ENCODE data around the gene KRT75. TPM values are rescaled to one million over a fixed set of nuclear protein-coding genes. Genes with fewer than 3 reads are reported as not detected.

KRT75 gene
- total RNA-seq, 1 experiment from 2014 or later = not detected

DNA sequence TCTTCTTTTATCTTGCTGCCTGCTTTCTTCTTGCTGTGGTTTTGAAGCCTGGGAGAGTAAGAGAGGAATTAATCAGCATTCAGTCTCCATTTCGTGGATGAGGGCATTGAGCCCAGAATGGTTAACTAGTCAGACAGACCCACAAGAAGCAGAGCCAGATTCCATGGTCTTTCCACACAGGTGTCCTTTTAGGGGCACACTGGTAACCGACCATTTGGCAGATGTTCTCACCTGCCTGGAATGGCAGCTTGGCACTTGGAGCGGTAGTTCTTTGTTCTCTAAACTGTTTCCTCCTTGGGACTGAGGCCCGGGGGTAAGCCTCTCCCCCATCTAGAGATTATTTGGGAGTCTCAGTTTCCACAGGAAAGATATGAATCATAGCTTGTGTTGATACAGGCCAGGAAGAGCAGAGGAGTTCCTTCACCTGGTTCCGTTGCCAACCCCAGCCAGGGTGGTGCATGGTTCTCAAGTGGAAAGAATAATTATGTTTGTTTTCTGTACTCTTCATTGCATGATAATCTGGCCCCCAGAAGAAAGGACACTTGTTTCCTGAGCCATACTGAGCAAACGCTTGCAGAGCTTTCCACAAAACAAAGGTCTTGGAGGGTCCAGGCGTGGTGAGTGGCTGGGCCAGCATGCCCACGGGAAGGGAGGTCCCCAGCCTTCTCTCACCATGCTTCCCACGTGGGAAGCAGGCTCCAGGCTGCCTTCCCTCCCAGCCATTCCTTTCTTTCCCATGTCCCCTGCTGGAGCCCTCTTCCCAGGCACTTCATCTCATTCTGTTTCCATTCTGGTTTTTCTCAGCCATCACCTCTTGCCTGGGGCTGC, 2.0 kb upstream of the KRT75 start:
- no peak overlapping the region for H3K4me3 ChIP-seq (replicated peaks in 1 of 2; ENCODE audit: low read depth in 1 of 2, low read length in 2 of 2)
- no peaks in the 10 kb centered on the region for H3K79me2 ChIP-seq (ENCODE audit: insufficient read depth, low read length)
- H2AFZ ChIP-seq (ENCODE audit: low read depth, low read length, poor library complexity, severe bottlenecking) = no peak overlapping the region
- H3K36me3 ChIP-seq (ENCODE audit: control insufficient read depth in 1 of 2, insufficient read depth in 2 of 2, low read length in 2 of 2) = no peaks in the 10 kb centered on the region
- BruUV-seq (replicated peaks) = no TSS peak
- peaks cover 9 to 58% of the 10 kb centered on the region in 2 experiments for H3K4me1 ChIP-seq (ENCODE audit: control insufficient read depth in 1 of 2, insufficient read depth in 2 of 2, low read length in 2 of 2)
- TF ChIP-seq, protein P1, sequence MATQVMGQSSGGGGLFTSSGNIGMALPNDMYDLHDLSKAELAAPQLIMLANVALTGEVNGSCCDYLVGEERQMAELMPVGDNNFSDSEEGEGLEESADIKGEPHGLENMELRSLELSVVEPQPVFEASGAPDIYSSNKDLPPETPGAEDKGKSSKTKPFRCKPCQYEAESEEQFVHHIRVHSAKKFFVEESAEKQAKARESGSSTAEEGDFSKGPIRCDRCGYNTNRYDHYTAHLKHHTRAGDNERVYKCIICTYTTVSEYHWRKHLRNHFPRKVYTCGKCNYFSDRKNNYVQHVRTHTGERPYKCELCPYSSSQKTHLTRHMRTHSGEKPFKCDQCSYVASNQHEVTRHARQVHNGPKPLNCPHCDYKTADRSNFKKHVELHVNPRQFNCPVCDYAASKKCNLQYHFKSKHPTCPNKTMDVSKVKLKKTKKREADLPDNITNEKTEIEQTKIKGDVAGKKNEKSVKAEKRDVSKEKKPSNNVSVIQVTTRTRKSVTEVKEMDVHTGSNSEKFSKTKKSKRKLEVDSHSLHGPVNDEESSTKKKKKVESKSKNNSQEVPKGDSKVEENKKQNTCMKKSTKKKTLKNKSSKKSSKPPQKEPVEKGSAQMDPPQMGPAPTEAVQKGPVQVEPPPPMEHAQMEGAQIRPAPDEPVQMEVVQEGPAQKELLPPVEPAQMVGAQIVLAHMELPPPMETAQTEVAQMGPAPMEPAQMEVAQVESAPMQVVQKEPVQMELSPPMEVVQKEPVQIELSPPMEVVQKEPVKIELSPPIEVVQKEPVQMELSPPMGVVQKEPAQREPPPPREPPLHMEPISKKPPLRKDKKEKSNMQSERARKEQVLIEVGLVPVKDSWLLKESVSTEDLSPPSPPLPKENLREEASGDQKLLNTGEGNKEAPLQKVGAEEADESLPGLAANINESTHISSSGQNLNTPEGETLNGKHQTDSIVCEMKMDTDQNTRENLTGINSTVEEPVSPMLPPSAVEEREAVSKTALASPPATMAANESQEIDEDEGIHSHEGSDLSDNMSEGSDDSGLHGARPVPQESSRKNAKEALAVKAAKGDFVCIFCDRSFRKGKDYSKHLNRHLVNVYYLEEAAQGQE (IDR thresholded peaks at IDR 0.05; ENCODE audit: low read depth) = no peak
- no peak for TF ChIP-seq POLR2AphosphoS5 (IDR thresholded peaks at IDR 0.05; ENCODE audit: low read depth, low read length)
- TF ChIP-seq ZFX (IDR thresholded peaks at IDR 0.05) = no peak
- no peak for TF ChIP-seq CEBPB (IDR thresholded peaks at IDR 0.05; ENCODE audit: low read depth)
- TF ChIP-seq POLR2A (IDR thresholded peaks at IDR 0.05; ENCODE audit: borderline replicate concordance, extremely low read depth, insufficient read depth, insufficient read length) = no peak
- TF ChIP-seq EZH2phosphoT487 (IDR thresholded peaks at IDR 0.05; ENCODE audit: borderline replicate concordance) = no peak
- no peak for TF ChIP-seq YY1 (IDR thresholded peaks at IDR 0.05; ENCODE audit: extremely low read depth, insufficient replicate concordance, low read depth, low read length)
- TF ChIP-seq CBX3 (IDR thresholded peaks at IDR 0.05; ENCODE audit: low read depth) = no peak
- TF ChIP-seq EGR1 (IDR thresholded peaks at IDR 0.05; ENCODE audit: low read depth) = no peak
- TF ChIP-seq SIN3A (IDR thresholded peaks at IDR 0.05; ENCODE audit: low read depth) = no peak
- TF ChIP-seq CTCF (IDR thresholded peaks at IDR 0.05 in 2 of 3, conservative IDR thresholded peaks at IDR 0.05 in 1 of 3; ENCODE audit: borderline replicate concordance in 1 of 3, insufficient read depth in 1 of 3, low read depth in 2 of 3, low read length in 2 of 3) = no peak
- no peak for TF ChIP-seq ZBTB33 (IDR thresholded peaks at IDR 0.05; ENCODE audit: extremely low read depth, insufficient replicate concordance, low read length)
- TF ChIP-seq TCF7L2 (IDR thresholded peaks at IDR 0.05; ENCODE audit: borderline replicate concordance, extremely low read depth, insufficient read depth, insufficient read length) = no peak
- H3K9ac ChIP-seq (ENCODE audit: low read length) = no peak overlapping the region
- ChIA-PET POLR2A (interaction anchor here (1.0 kb wide), 1 partner anchor 8 kb away, joined by 3 read pairs; no protein-coding TSS in a partner anchor), RAD21 (ENCODE audit: low non-redundant PET in 1 of 2, low total read pairs in 2 of 2, uncharacterized antibody in 2 of 2, unreplicated experiment in 2 of 2) (no interaction called here), CTCF (no interaction called here)
- no peaks in the 10 kb centered on the region for H3K9me2 ChIP-seq (ENCODE audit: insufficient read depth)
- DNase-seq (ENCODE audit: low read depth, low spot score) = no peak
- no peak overlapping the region for H3K27ac ChIP-seq (ENCODE audit: low read depth, low read length)
- intact Hi-C loops (cut with micrococcal nuclease) = no loop called here
- ATAC-seq = no peak
- H3K4me2 ChIP-seq (ENCODE audit: low read length) = no peak overlapping the region; the same call in 1 of the 2 replicates
- no peaks in the 10 kb centered on the region for H3K27me3 ChIP-seq (ENCODE audit: insufficient read depth, low read length)
- H4K20me1 ChIP-seq (ENCODE audit: insufficient read depth) = no peaks in the 10 kb centered on the region
- no peaks in the 10 kb centered on the region for H3K9me3 ChIP-seq (ENCODE audit: control insufficient read depth in 1 of 2, insufficient read depth in 1 of 2, low read depth in 1 of 2, low read length in 2 of 2)
